NCI-H2081 treated with DMSO at 0.1 percent for 48 hours (cell line): Measurements from ENCODE around the gene MAP6.

Source experiments
- DNase-seq: peaks from one replicate; lab custom pipeline; 2025; lab: John Stamatoyannopoulos, UW

Gene MAP6

DNA sequence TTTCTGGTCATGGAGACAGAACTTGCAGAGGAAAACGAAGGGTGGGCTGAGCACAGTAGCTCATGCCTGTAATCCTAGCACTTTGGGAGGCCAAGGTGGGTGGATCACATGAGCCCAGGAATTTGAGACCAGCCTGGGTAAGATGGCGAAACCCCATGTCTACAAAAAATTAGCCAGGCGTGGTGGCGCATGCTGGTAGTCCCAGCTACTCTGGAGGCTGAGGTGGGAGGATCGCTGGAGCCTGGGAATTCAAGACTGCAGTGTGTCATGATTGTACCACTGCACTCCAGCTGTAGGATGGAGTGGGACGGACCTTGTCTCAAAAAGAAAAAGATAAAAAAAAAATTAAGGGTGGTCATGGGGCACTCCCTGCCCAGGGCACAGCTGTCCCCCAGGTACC, 100.9 kb downstream of the MAP6 start:
- no peak for DNase-seq

DNA sequence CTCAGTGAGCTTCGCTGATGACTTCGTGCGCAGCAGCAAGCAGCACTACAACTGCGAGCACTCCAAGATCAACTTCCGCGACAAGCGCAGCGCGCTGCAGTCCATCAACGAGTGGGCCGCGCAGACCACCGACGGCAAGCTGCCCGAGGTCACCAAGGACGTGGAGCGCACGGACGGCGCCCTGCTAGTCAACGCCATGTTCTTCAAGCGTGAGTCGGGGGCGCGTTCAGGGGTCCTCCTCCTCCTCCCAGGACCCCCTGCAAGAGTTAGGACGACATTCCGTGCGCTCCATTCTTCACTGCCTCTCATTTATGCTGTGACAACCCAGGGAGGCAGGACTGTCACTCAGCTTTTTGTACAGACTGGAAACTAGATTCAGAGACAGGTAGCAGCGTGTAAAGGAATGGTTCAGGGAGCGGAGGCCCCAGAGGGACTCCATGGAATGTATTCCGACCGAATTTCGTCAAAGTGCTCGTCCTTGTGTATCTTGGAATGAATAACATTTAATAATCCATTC, 102.0 kb downstream of the MAP6 start:
- no peak for DNase-seq

DNA sequence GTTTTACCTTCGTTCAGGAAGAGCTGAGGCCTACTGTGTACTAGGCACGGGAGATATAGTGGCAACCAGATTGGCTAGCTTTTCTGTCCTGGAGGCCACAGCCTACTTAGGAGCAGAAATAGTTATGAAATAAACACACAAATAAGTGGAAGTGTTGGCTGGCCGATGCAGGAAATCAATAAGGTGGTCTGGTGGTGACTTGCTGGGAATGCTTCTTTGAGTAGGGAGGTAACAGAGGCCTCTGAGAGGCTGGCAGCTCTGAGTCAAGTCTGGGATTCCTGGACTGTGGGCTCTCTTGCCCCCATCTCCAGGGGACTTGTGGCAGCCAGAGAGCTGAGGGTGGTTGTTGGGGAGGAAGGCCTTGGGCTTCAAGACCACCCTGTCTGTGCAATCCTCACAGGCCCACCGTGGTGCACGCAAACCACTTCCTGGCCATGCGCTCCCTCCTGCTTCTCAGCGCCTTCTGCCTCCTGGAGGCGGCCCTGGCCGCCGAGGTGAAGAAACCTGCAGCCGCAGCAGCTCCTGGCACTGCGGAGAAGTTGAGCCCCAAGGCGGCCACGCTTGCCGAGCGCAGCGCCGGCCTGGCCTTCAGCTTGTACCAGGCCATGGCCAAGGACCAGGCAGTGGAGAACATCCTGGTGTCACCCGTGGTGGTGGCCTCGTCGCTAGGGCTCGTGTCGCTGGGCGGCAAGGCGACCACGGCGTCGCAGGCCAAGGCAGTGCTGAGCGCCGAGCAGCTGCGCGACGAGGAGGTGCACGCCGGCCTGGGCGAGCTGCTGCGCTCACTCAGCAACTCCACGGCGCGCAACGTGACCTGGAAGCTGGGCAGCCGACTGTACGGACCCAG, 102.7 kb downstream of the MAP6 start:
- DNase-seq: no peak

DNA sequence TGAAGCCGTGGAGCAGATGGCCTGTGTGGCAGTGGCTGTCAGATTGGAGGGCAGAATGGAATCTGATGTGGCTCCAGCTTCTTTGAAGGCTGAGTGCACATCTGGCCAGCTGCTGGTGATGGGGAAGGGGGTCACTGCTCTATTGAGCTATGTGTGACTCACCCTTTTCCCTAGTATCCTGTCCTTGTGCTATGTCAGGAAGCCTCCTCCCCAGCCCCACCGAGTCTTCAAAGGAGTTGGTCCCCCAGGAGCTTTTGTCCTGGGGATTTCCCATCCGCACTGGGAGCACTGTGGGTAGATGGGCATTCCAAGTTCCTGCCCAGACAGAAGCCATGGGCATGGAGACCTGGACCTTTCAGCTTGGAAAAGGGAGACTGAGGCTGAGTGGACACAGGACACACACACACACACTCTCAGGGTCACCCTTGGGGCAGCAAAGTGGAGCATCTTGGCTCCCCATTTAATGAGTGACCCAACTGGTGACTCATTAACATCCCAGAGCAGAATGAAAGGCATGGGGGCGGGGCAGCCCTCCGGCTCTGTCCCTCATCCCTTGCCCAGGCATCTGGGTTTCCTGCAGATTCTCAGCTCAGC, 103.5 kb downstream of the MAP6 start:
- no peak for DNase-seq

DNA sequence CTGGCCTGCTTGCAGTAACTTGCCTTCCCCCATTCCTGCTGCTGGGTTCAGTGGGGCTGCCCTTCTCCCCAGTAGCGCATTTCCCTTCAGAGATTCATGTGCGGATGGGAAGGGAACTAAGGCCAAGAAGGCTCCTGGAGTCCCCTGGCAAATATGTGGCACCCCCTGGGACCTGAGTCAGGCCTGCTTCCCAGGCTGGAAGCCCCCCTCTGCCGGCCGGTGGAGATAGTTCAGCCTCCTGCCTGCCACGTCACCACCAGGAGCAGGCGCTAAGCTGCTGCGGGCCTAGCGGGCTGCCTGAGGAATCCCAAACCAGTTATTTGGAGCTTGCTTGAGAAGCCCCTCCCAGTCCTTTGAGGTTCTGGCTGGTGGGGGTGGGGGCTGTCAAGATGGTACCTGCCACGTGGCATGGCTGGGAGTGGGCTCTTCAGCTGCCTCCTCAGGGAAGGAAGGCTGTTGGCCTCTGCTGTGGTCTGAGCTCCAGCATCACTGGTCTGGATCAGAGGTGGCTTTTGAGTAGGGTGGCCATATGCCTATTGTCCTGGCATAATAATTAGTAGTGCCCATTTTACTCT, 104.8 kb downstream of the MAP6 start:
- no peak for DNase-seq

DNA sequence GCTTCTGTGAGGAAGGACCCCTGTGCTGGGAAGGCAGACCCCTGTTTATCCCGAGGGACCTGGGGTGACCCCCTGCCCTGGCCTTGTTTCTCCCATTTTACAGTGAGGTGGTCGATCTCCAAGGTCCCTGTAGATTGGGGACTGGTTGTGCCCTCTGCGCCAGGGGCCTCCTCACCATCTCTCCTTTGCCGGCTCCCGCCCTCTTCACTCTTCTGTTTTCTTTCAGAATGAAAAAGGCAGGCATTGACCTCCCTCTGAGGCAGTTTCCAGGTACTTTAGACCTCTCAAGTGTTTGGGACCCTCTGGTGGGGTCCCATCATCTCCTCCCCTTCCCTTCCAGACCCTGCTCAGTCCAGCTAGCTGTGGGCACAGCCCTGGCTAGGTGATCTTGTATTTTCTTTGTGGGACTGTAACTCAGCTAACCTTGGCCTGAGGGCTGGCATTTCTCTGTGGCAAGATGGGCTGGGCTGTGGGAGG, 105.3 kb downstream of the MAP6 start:
- DNase-seq: no peak

DNA sequence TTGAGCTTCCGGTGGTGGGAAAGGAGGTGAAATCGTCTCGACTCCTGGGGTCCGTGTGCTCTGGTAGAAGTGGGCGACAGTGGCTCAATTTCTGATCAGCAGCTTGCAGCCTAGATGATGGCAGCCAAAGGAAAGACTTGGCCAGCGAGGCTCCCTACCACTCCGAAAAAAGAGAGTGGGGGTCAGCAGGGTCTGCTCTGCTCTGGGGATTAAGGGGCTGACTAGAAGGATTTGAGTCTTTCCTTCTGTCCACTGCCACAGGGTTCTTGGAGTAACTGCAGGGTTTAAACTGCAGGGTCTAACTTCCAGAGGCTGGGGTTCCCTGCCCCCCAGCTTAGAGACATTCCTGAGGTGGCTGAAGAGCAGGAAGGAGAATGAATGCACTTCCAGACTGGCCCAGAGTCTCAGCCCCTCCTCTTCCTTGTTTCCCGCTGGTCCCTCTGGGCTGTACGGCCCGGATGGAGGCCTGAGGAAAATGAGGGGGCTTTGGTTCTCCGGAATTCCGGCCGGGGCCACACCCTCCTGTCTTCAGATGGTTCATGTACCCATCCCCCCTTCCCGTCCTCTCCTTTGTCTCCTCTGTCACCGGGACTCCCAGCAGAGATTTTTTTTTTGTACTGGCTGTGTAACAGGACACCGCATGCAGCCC, 105.9 kb downstream of the MAP6 start:
- no peak for DNase-seq

DNA sequence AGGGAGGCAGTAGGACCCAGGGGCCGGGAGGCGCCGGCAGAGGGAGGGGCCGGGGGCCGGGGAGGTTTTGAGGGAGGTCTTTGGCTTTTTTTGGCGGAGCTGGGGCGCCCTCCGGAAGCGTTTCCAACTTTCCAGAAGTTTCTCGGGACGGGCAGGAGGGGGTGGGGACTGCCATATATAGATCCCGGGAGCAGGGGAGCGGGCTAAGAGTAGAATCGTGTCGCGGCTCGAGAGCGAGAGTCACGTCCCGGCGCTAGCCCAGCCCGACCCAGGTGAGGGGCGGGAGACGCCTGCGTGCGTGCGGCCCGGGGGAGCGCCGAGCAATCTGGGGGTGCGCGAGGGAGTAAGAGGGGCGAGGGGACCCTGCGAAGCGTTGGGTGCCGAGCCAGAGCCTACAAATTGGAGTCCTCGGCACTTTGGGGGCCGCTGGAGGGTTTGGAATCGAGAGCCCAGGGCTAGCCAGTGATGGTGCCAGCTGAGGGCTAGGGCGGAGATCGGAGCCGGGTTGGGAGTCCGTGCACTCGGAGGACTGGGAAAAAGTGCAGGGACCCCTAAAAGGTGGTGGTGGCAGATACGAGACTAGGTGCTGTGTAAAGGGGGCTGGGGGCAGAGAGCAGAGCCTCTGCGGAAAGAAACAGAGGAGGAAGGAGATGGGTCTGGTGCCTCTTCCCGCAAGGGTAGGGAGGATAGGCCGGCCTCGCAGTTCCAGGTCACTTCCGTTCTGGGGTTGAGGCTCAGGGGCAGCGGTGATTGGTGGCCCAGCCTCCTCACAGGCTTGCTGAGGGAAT, 106.6 kb downstream of the MAP6 start, which contains the start of gene SERPINH1:
SERPINH1 (plus strand) TSS at position 206 of the 788 bp plus-strand sequence. CDS start 4,097 bp downstream, outside the sequence.
- no peak for DNase-seq

DNA sequence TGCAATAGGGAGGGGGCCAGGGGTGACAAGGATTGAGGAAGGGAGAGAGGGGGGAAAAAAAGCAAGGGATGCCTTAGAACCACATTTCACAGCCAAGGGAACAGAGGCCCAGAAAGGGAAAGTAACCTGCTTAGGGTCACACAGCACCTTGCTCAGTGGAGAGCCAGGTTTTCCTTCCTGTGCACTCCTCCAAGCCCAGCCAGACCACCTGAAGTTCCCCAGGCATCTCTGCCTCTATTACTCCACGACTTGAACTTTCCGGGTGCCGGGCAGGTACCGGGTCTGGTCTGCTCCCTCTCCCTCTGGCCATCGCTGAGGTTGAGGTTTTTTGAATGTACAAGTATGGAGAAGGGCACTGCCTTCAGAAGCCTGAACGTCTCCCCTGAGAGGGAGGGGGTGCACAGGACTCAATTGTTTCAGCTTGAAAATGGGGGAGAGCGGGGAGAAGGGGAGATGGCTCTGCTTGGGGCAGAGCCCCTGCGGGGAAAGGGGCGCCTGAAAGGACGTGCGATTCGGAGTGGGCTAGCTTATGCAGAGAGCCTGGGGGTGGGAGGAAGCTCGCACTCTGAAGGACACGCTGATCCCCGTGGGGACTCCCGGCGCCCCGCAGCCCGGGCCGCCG, 107.3 kb downstream of the MAP6 start:
- no peak for DNase-seq

DNA sequence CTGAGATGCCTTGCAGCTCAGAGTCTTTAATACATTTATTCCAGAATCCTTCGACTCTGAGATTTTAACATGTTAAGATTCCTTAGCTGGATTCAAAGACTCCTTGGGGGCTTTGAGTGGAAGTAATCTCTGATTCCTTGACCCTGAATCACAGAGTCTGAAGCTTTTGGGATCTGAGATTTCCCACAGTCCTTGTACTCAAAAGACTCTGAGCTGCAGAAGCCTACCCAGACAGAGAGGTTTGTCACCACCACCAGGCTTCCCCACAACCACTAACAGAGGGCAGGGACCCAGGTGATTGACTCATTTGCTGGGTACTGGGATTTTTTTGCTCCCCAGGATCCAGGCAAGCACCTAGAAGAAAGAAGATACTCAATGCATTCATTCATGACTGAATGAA, 108.2 kb downstream of the MAP6 start:
- DNase-seq: no peak

DNA sequence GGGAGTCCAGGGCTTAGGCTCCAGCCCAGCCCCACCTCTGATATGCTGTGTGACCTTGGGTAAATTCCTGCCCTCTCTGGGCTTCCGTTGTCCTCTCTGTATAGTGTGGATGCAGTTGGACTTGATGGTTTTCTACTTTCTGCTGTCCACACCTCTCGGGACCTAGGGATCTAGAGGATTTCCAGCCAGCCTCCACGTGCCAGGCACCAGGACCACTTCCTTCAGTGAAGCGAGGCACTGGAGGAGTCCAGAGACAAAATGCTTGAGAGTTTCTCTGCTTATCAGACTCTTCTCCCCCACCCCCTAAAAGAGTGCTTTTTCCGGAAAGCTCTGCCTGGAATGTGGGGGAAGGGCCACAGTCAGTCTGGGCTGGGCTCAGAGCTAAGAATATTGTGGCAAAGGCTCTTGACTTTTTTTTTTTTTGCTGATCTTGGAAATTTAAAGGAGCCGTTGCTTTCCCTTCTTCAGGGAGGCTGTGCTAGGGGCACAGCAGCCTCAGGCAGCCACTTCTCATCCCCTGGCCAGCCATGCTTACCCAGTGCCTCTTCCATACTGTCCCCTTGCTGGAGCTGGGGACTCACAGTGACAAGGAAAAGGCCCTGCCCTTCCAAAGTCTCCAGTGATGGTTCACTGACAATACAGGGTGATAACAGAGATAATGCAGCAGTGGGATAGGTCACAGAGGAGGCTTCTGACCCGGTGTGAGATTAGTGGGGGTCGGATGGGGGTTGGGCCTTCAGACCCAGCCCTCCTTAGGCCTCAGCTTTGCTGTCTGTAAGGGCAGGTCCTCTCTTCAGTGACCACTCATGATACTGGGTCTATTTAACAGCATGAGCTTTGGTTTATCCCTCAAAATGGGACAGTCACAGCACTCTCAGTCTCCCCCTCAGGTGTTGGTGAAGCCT, 109.6 kb downstream of the MAP6 start:
- no peak for DNase-seq

DNA sequence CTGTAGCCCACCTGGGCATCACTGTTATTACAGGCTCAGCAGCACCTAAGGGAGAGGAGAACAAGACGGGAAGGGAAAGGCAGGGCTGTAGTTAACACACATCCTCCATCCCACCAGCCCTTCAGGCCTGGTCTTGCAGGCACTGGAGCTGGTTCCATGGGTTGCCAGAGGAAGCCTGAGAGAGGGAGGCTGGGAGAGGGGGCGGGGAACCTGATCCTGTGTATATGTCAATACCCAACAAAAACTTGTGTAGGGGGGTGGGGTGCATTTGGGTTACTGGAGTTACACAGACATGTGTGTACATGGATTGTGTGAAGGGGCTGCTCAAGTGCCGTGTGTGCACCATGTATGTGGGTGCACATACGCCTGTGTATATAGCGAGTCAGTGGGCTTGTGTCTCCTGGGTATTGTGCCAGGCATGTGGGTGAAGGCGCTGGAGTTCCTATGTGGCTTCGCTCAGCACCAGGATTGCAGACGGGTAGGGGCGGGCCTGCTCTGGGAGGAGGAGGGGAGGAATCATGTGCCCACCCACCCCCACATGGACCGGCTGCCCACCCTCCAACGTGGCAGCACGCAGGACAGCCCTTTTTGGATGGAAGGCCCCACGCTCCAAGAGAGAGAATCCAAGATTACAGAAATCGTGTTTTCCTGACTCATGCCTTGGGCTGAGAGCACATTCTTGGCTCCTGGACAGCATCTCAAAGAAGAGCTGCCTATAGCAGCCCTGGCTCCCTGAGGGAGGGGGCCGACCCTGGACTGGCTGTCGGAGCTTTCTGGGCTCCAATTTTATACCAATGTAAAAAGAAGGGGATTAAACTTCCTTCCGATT, 111.0 kb downstream of the MAP6 start:
- DNase-seq: no peak

DNA sequence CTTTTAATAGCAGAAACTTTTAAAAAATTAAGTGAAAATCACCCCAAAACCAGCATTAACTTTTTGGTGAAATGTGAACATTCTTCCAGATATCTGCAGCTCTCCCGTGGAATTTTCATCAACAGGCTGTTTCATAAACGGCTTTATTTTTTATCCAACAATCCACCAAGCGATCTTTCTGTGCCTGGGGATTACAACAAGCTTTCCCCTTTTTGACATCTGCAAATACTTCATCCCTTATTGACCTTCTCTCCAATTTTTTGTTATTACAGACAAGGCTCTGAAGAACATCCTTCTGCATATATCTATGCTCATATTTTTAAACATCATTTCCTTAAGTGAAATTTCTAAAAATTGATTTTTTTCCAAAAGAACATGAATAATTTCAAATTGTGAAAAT, 112.6 kb downstream of the MAP6 start:
- DNase-seq: no peak

DNA sequence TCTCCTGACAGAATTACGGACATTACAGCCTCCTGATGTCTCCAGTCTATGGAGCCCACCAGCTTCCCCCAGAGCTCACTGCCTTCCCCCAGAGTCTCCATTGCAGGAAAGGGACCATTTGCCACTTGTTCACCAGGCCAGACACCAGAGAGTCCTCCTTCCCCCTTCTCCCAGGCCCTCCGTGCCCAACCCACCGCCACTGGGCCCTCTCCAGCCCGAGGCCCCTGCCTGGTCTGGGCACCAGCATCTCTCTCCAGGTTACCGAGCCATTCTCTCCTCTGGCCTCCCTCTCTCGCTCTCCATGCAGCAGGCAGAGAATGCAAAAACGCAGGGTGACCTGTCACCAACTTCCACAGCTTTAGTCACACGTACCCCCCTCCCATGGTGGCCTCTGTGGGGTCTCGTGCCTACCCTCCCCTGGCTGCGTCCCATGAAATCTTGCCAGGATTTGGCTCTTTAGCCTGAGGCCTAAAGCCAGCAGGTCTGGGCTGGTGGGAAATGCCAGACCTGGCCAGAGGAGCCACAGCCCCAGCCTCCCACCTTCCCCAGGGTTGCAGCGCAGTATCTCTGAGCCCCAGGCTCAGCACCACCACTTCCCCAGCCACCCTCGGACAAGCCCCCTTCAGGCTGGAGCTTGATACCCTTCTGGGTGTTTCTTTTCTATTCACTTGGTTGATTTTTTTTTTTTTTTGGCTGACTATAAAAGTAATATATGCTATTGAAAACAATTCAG, 113.6 kb downstream of the MAP6 start:
- no peak for DNase-seq

DNA sequence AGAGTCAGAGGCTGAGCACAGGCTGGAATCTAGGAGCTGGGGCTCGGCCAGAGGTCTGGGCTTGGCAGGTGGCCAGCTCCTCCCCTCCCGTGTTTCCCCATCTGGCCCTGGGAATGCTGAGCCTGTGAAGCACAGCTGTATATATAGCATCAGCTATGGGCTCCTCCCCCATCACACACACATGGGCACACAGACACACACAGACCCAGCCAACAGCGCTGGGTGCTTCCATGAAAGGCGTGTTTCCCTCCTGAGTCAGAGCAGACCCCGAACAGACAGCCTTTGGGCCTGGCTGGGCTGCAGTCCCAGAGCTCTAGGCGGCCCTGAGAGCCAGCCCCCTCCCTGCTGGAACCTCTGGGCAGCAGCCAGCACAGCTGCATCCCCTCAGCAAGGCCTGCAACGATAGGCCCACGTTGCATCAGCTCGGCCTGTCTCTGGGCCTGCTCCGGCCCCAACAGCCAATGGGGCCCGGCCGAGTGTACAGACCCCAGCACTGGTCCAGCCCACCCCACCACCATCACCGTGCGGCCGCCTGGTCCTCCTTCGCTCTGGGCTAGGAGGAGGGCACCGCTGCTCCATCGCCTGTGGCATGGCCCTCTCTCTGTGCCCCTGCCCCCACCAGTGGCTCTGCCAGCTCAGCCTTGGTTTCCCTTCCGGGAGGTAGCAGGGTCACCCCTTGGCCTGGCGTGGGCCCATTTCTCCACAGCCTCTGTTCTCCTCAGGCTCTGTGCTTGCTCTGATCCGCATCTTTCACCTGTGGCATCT, 114.4 kb downstream of the MAP6 start:
- DNase-seq: no peak

DNA sequence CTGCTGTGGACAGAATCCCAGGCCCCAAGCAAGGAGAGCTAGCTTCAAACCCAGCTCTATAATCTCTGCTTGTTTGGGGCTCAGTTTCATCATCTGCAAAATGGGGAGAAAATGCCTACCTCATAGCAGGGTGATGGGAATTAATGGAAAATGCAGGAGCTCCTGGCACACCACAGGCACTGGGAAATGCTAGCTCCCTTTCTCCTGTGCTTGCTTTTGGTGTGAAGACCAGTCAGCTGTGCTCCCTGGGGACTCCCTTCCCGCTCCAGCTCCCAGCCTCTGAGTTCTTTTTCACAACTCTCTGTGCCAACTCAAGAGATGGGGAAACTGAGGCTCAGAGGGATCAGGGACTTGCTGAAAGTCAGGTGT, 115.0 kb downstream of the MAP6 start:
- DNase-seq: no peak

DNA sequence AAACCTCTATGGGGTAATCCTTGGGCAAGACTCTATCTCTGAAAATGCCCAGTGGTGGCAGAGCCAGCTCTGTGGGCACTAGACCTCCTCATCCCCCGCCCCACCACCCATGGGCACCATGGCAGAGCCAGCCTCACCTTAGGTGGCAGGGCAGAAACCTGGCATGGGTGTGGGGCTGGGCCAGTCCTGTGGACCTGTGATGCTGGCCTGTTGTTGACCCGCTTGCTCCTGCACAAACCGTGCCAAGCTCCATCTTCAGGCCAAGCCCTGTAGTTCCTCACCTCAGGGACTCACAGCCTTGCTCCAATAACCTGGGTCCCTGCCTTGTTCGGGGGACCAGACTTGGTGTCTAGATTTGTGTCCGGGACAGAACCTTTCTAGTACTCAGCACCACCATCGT, 115.7 kb downstream of the MAP6 start:
- no peak for DNase-seq
